Activated CD4-positive, alpha-beta T cell treated with anti-CD3 and anti-CD28 coated beads, Interleukin-2, amount 50 U/mL, for 24 hours (primary cell): ENCODE data around the gene CLCN6.

Experiments used
- DNase-seq, 2 donors: peaks; one replicate each; pipeline ENCODE4 v3.0.0-alpha.2; 2020; ENCODE audit warnings: low read depth in 1 of 2, low spot score in 1 of 2

The CLCN6 gene

GRCh38 chr1:11779715-11780379, 26.1 kb upstream of the CLCN6 start:
- DNase-seq = no peak

- no peak for DNase-seq
Measured at GRCh38 chr1:11780380-11781147, 25.4 kb upstream of the CLCN6 start.

GRCh38 chr1:11781297-11781696, 24.7 kb upstream of the CLCN6 start:
- DNase-seq = no peak

GRCh38 chr1:11782127-11782708, 23.8 kb upstream of the CLCN6 start:
- no peak for DNase-seq

- DNase-seq = no peak
Measured at GRCh38 chr1:11783556-11783955, 22.4 kb upstream of the CLCN6 start.

GRCh38 chr1:11784256-11784992, 21.6 kb upstream of the CLCN6 start:
- DNase-seq = no peak

GRCh38 chr1:11784993-11785769, 20.8 kb upstream of the CLCN6 start:
- no peak for DNase-seq

GRCh38 chr1:11786168-11786567, 19.8 kb upstream of the CLCN6 start:
- DNase-seq = no peak

- no peak for DNase-seq
Measured at GRCh38 chr1:11787251-11787803, 18.7 kb upstream of the CLCN6 start.

GRCh38 chr1:11787804-11788436, 18.1 kb upstream of the CLCN6 start:
- DNase-seq = no peak

GRCh38 chr1:11788549-11789053, 17.4 kb upstream of the CLCN6 start:
- no peak for DNase-seq

- no peak for DNase-seq
Measured at GRCh38 chr1:11789126-11790067, 16.6 kb upstream of the CLCN6 start.

GRCh38 chr1:11790101-11790879, 15.7 kb upstream of the CLCN6 start:
- no peak for DNase-seq

- DNase-seq = no peak
Measured at GRCh38 chr1:11790880-11791715, 14.9 kb upstream of the CLCN6 start.

- DNase-seq = no peak
Measured at GRCh38 chr1:11792106-11792505, 13.9 kb upstream of the CLCN6 start.

- DNase-seq = no peak
Measured at GRCh38 chr1:11793819-11794218, 12.2 kb upstream of the CLCN6 start.
